Common myeloid progenitor, CD34-positive (primary cell): ENCODE data around the gene ANKRD11.
A peak's percentile ranks its signal among the peaks of the same experiment; 100 is the strongest.
"Not testable (repeated sequence)": the region's sequence is repeated elsewhere in the genome, so short reads cannot be mapped to it uniquely, and the experiment has no call there.

Source experiments
- CTCF ChIA-PET: fragments of 350-600 bp; sonication (Branson Sonifier 250); formaldehyde crosslinking; loops from one replicate; lab custom pipeline; 2021; ENCODE audit warnings: antibody characterized with exemption; lab: Charles Lee
- POLR2A ChIA-PET: fragments of 350-600 bp; sonication (Branson Sonifier 250); formaldehyde crosslinking; loops from one replicate; lab custom pipeline; 2021; ENCODE audit warnings: antibody characterized with exemption; lab: Charles Lee
- DNase-seq, 3 donors: peaks; one replicate each; pipeline versions ENCODE4 v3.0.0 to v3.0.0-alpha.2; 2013
- H3K27ac ChIP-seq, 2 experiments: 1 replicate in 1 of 2; 2 replicates in 1 of 2; pipeline ENCODE4 v1.7.0; 2013; ENCODE audit warnings: inconsistent platforms in 2 of 2, low read length in 2 of 2, mild to moderate bottlenecking in 2 of 2, low read depth in 1 of 2, moderate library complexity in 1 of 2; ENCODE audit not compliant: severe bottlenecking in 2 of 2, insufficient read depth in 1 of 2, poor library complexity in 1 of 2
- H3K27me3 ChIP-seq, 5 experiments: replicated peaks in 2 of 5; 1 replicate in 3 of 5; 2 replicates in 2 of 5; pipeline versions ENCODE4 v1.6.1 to v1.7.0; 2013; ENCODE audit warnings: low read length in 4 of 5, mild to moderate bottlenecking in 2 of 5, moderate library complexity in 2 of 5, inconsistent platforms in 1 of 5; ENCODE audit not compliant: insufficient read depth in 5 of 5, control insufficient read depth in 4 of 5
- H3K36me3 ChIP-seq, 4 experiments: 1 replicate in 2 of 4; 2 replicates in 2 of 4; pipeline versions ENCODE4 v1.6.1 to v1.7.0; 2013; ENCODE audit warnings: low read length in 3 of 4, control low read depth in 1 of 4, mild to moderate bottlenecking in 1 of 4; ENCODE audit not compliant: control insufficient read depth in 4 of 4, insufficient read depth in 4 of 4
- H3K4me1 ChIP-seq, 4 experiments: 1 replicate in 3 of 4; 2 replicates in 1 of 4; pipeline versions ENCODE4 v1.6.1 to v1.7.1; 2013; ENCODE audit warnings: low read length in 3 of 4, mild to moderate bottlenecking in 3 of 4, control low read depth in 1 of 4, inconsistent platforms in 1 of 4, moderate library complexity in 1 of 4; ENCODE audit not compliant: control insufficient read depth in 4 of 4, insufficient read depth in 4 of 4; ENCODE audit errors: control extremely low read depth in 1 of 4
- H3K4me3 ChIP-seq, 7 experiments: 1 replicate in 4 of 7; 2 replicates in 3 of 7; pipeline versions ENCODE4 v1.5.1 to v1.7.0; 2013; ENCODE audit warnings: mild to moderate bottlenecking in 7 of 7, low read length in 6 of 7, moderate library complexity in 6 of 7, inconsistent platforms in 2 of 7, low read depth in 2 of 7, control low read depth in 1 of 7; ENCODE audit not compliant: insufficient read depth in 4 of 7, control insufficient read depth in 1 of 7; ENCODE audit errors: extremely low read depth in 1 of 7
- H3K9me3 ChIP-seq, 5 experiments: 1 replicate in 4 of 5; 2 replicates in 1 of 5; pipeline versions ENCODE4 v1.6.1 to v1.7.1; 2013; ENCODE audit warnings: low read length in 4 of 5, mild to moderate bottlenecking in 2 of 5, inconsistent platforms in 1 of 5, low read depth in 1 of 5, moderate library complexity in 1 of 5; ENCODE audit not compliant: control insufficient read depth in 4 of 5, insufficient read depth in 2 of 5; ENCODE audit errors: control extremely low read depth in 1 of 5
- WGBS: methylation state at CpG from one replicate; pipeline ENCODE4 v1.1.5; 2013; ENCODE audit not compliant: insufficient coverage; 5-methylcytosine and 5-hydroxymethylcytosine counted together

The ANKRD11 gene

DNA sequence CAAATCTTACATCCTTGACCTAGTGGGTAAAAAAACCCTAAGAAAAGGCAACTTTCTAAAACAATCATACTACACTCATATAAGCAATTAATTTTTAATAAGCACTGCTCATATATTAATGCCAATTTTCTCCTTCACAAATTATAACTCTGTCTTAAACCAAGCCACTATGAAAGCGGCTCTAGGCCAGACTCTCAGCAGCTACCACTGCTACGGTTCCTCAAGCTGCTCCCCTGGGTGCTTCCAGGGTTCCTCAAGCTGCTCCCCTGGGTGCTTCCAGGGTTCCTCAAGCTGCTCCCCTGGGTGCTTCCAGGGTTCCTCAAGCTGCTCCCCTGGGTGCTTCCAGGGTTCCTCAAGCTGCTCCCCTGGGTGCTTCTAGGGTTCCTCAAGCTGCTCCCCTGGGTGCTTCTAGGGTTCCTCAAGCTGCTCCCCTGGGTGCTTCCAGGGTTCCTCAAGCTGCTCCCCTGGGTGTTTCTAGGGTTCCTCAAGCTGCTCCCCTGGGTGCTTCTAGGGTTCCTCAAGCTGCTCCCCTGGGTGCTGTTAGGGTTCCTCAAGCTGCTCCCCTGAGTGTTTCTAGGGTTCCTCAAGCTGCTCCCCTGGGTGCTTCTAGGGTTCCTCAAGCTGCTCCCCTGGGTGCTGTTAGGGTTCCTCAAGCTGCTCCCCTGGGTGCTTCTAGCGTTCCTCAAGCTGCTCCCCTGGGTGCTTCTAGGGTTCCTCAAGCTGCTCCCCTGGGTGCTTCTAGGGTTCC is 35.8 kb downstream of the ANKRD11 start:
- CTCF ChIA-PET = interaction anchor here (0.9 to 2.7 kb wide), 6 partner anchors 8 to 54 kb away, joined by 3 to 12 read pairs (median 4); partner anchors contain the start of gene SPG7
- H3K36me3 ChIP-seq, POLR2A ChIA-PET, H3K9me3 ChIP-seq, DNase-seq, H3K27ac ChIP-seq, H3K27me3 ChIP-seq: not testable (repeated sequence)
- peak overlapping the region in 1 of 7 experiments; percentile 25 for H3K4me3 ChIP-seq
- 100% methylated on average over 1 of the region's 3 CpGs for WGBS
- peaks cover 8 to 36% (median 24%) of the 10 kb centered on the region in 4 experiments for H3K4me1 ChIP-seq

DNA sequence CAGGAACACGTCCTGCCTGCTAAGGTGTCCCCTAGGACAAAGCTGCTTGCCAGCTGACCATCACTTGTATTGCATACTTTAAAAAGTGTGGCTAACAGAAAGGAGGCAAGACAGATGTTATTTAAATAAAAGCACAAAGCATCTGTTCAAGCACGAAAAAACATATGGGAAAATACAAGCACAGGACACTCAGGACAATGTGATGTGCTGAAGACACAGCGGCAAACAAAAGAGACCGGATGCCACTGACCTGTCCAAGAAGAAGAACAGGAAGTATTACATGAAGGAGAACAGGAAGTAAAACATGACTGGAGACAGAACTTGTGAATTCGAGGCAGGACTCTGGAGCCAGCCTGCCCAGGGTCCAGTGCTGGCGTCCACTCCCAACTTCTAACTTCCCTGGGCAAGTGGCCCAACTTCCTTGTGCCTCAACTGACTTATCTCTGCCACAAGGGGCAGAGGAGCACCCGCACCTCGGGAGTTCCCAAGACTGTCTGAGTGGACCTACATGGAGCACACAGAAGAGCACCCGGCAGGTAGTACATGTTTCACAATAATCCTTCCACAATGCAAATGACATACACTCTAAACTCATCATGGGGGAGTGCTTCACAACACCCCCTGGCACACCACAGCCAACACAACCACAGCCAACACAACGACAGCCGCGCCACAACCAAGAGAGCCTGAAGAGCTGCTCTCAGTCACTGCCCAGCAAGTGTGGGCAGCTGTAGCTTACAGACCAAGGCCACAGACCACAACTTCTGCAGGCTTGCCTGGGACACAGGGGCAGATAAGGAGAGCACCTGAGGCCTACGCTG is 36.6 kb downstream of the ANKRD11 start:
- H3K27me3 ChIP-seq = no peaks in the 10 kb centered on the region
- H3K4me1 ChIP-seq = peaks cover 8 to 38% (median 24%) of the 10 kb centered on the region in 4 experiments
- peak overlapping the region in 1 of 7 experiments; percentile 25 for H3K4me3 ChIP-seq
- ChIA-PET POLR2A (no interaction called here), CTCF (interaction anchor here (0.9 to 2.7 kb wide), 3 partner anchors 28 to 55 kb away, joined by 3 to 12 read pairs (median 7); partner anchors contain the start of gene SPG7)
- DNase-seq = peak in 2 of 3 donors; percentile 59 to 72
- H3K27ac ChIP-seq = no peak overlapping the region
- peaks cover 0 to 9% (median 2%) of the 10 kb centered on the region in 4 experiments for H3K36me3 ChIP-seq
- 78% methylated on average over 12 of the region's 13 CpGs for WGBS
- no peaks in the 10 kb centered on the region for H3K9me3 ChIP-seq

DNA sequence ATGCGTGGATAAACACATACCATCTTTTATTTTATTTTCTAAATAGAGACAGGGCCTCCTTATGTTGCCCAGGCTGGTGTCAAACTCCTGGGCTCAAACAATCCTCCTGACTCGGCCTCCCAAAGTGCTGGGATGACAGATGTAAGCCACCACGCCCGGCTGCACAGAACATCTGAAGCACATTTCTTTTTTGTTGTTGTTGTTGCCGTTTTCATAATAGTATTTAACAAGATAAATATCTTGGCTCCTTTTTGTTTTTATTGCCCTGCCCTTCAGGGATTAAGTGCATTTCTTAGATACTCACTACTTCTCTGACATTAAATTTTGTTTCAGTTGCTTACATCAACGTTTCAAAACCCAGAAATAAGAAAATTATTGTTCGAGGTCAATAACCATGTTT is 37.4 kb downstream of the ANKRD11 start:
- no peak for DNase-seq
- 91% methylated on average over 3 of the region's 7 CpGs for WGBS
- ChIA-PET POLR2A (no interaction called here), CTCF (no interaction called here)
- no peak overlapping the region for H3K4me3 ChIP-seq
- H3K36me3 ChIP-seq = peaks cover 0 to 9% (median 2%) of the 10 kb centered on the region in 4 experiments
- H3K9me3 ChIP-seq = no peaks in the 10 kb centered on the region
- no peaks in the 10 kb centered on the region for H3K27me3 ChIP-seq
- H3K4me1 ChIP-seq = peaks cover 11 to 43% (median 27%) of the 10 kb centered on the region in 4 experiments
- no peak overlapping the region for H3K27ac ChIP-seq

DNA sequence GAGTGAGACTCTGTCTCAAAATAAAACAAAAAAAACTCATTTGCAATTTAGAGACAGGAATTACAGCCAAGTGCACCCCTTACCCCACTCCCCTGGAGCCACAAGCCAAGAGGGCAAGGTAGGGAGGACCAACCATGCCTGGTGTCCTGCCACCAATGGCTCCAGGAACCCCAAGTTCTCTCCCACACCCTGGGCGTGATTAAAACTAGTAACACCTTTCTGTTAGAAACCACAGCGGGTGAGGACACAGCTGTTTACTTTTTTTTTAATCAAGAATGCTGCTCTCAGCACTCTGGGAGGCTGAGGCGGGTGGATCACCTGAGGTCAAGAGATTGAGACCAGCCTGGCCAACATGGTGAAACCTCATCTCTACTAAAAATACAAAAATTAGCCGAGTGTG is 38.1 kb downstream of the ANKRD11 start:
- Histone ChIP-seq H3K4me3 (no peak overlapping the region), H3K9me3 (no peaks in the 10 kb centered on the region), H3K27ac (no peak overlapping the region), H3K36me3 (peaks cover 0 to 9% (median 2%) of the 10 kb centered on the region in 4 experiments), H3K27me3 (no peaks in the 10 kb centered on the region), H3K4me1 (peaks cover 11 to 48% (median 32%) of the 10 kb centered on the region in 4 experiments)
- no peak for DNase-seq
- ChIA-PET POLR2A (no interaction called here), CTCF (interaction anchor here (0.6 to 1.3 kb wide), 4 partner anchors 10 to 60 kb away, joined by 3 to 6 read pairs (median 4); no protein-coding TSS in a partner anchor)
- WGBS = 100% methylated on average over 3 of the region's 4 CpGs

DNA sequence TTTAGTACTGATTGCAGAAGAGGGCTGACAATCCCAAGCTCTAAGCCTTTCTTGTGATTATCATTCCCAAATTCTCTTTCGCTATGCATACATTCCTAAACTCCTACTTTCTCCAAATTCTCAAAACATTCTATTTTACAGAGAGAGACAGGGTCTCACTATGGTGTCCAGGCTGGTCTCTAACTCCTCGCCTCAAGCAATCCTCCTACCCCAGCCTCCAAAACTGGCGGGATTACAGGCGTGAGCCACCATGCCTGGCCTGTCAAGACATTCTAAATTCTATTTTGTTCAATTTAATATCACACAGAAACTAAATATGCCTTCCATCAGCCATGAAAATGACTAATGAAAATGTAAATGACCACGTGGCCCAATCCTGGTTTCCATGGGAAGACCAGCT is 39.8 kb downstream of the ANKRD11 start:
- Histone ChIP-seq H3K9me3 (no peaks in the 10 kb centered on the region), H3K27me3 (no peaks in the 10 kb centered on the region), H3K27ac (no peak overlapping the region), H3K4me3 (no peak overlapping the region), H3K36me3 (peaks cover 0 to 5% (median under 1%) of the 10 kb centered on the region in 4 experiments), H3K4me1 (peaks cover 11 to 63% (median 47%) of the 10 kb centered on the region in 4 experiments)
- no peak for DNase-seq
- 96% methylated on average over 4 of the region's 5 CpGs for WGBS
- ChIA-PET CTCF (interaction anchor here (0.9 to 2.6 kb wide), 3 partner anchors 9 to 59 kb away, joined by 3 to 10 read pairs (median 3); no protein-coding TSS in a partner anchor), POLR2A (interaction anchor here (1.1 kb wide), 1 partner anchor 147 kb away, joined by 3 read pairs; no protein-coding TSS in a partner anchor)

DNA sequence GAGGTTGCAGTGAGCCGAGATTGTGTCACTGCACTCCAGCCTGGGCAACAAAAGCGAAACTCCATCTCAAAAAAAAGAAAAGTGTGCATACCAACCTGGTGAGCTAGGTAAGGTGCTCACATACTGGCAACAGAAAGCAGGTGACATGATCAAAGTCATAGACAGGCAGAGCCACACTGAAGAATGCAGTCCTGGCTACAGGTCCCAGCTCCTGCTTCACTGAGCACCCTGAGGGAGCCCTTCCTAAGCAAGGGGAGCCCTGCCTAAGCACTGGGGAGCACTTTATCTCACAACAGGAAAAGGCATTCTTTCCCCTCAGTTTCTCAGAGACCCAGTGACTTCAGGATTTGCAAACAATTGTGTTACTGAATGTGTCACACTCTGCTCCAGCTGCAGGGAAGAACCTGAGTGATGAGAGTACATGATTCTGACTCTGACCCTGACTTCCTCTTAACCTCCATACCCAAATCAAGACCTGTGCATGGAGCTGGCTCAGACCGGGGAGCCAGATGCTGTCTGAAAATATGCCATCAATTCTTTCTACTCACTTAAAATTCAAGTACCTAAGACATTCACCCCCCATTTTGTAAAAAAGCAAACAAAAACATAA is 40.5 kb downstream of the ANKRD11 start:
- ChIA-PET CTCF (interaction anchor here (0.9 to 2.6 kb wide), 4 partner anchors 10 to 59 kb away, joined by 3 to 10 read pairs (median 5); no protein-coding TSS in a partner anchor), POLR2A (interaction anchor here (1.1 kb wide), 1 partner anchor 146 kb away, joined by 3 read pairs; no protein-coding TSS in a partner anchor)
- Histone ChIP-seq H3K27me3 (no peaks in the 10 kb centered on the region), H3K4me3 (no peak overlapping the region), H3K36me3 (peaks cover 0 to 5% (median under 1%) of the 10 kb centered on the region in 4 experiments), H3K9me3 (no peaks in the 10 kb centered on the region), H3K27ac (no peak overlapping the region), H3K4me1 (peaks cover 14 to 67% (median 54%) of the 10 kb centered on the region in 4 experiments)
- peak in 2 of 3 donors; percentile 61 to 63 for DNase-seq
- WGBS = 100% methylated on average over 1 of the region's 3 CpGs
